H1 (cell line): Measurements from ENCODE around the gene MTHFD1. TPM values are rescaled to one million over a fixed set of nuclear protein-coding genes. Genes with fewer than 3 reads are reported as not detected.

Experiments used
- CTCF ChIA-PET: fragments of 300-600 bp; sonication (Branson Sonifier 250); formaldehyde crosslinking; loops from one replicate; lab custom pipeline; 2021; ENCODE audit not compliant: partially characterized antibody; lab: Charles Lee
- POLR2A ChIA-PET: fragments of 300-600 bp; sonication (Branson Sonifier 250); formaldehyde crosslinking; loops from one replicate; lab custom pipeline; 2021; ENCODE audit warnings: inconsistent platforms; ENCODE audit not compliant: partially characterized antibody; lab: Charles Lee
- DNase-seq, 2 experiments: peaks; one replicate each; pipeline versions ENCODE4 v3.0.0 to v3.0.0-alpha.2; 2010 to 2022; ENCODE audit warnings: low spot score in 2 of 2, low read depth in 1 of 2, mixed read lengths in 1 of 2
- FAIRE-seq: peaks from 2 replicates; lab custom pipeline; 2011; peaks lifted over from hg19 to GRCh38; lab: Jason Lieb, UNC
- H2AFZ ChIP-seq: 2 replicates; pipeline ENCODE4 v1.8.1; 2012; ENCODE audit warnings: low read length, inconsistent platforms
- H2AK5ac ChIP-seq: 2 replicates; pipeline ENCODE4 v1.6.1; 2013; ENCODE audit warnings: low read depth, low read length
- H2BK120ac ChIP-seq: replicated peaks from 2 replicates; pipeline ENCODE3; 2013; ENCODE audit warnings: low read depth, low read length, inconsistent platforms
- H2BK12ac ChIP-seq: 2 replicates; pipeline ENCODE4 v1.6.1; 2013; ENCODE audit warnings: low read depth, low read length
- H2BK15ac ChIP-seq: 2 replicates; pipeline ENCODE4 v1.6.1; 2013; ENCODE audit warnings: low read length
- H2BK20ac ChIP-seq: 2 replicates; pipeline ENCODE4 v1.6.1; 2013; ENCODE audit warnings: low read length
- H2BK5ac ChIP-seq: 2 replicates; pipeline ENCODE4 v1.6.1; 2013; ENCODE audit warnings: low read depth, low read length
- H3K14ac ChIP-seq: 2 replicates; pipeline ENCODE4 v1.6.1; 2013; ENCODE audit warnings: inconsistent platforms; ENCODE audit not compliant: insufficient read length
- H3K18ac ChIP-seq: 2 replicates; pipeline ENCODE4 v1.6.1; 2013; ENCODE audit warnings: low read length; ENCODE audit errors: extremely low read depth
- H3K23ac ChIP-seq: 2 replicates; pipeline ENCODE4 v1.6.1; 2013; ENCODE audit warnings: inconsistent platforms; ENCODE audit not compliant: insufficient read length
- H3K23me2 ChIP-seq: 2 replicates; pipeline ENCODE4 v1.6.1; 2013; ENCODE audit warnings: low read depth, low read length
- H3K27ac ChIP-seq: 2 replicates; pipeline ENCODE4 v1.6.1; 2011; ENCODE audit warnings: low read depth, low read length, inconsistent platforms
- H3K27me3 ChIP-seq, 4 experiments: replicated peaks in 1 of 4; 1 replicate in 1 of 4; 2 replicates in 3 of 4; pipeline versions ENCODE4 v1.6.1 to v1.8.1; 2011 to 2013; ENCODE audit warnings: low read length in 3 of 4, mild to moderate bottlenecking in 3 of 4, inconsistent platforms in 2 of 4, mixed read lengths in 2 of 4, moderate library complexity in 1 of 4; ENCODE audit not compliant: control insufficient read depth in 3 of 4, insufficient read depth in 3 of 4; ENCODE audit errors: extremely low read depth in 1 of 4
- H3K36me3 ChIP-seq, 4 experiments: 2 replicates each; pipeline versions ENCODE4 v1.6.1 to v1.8.1; 2011 to 2013; ENCODE audit warnings: mild to moderate bottlenecking in 4 of 4, low read length in 3 of 4, moderate library complexity in 2 of 4, control low read depth in 1 of 4, inconsistent platforms in 1 of 4; ENCODE audit not compliant: insufficient read depth in 4 of 4, control insufficient read depth in 2 of 4
- H3K4ac ChIP-seq: replicated peaks from 2 replicates; pipeline ENCODE3; 2013; ENCODE audit warnings: low read length, low read depth, mixed read lengths, inconsistent platforms; ENCODE audit not compliant: insufficient read length
- H3K4me1 ChIP-seq, 4 experiments: replicated peaks in 1 of 4; 1 replicate in 1 of 4; 2 replicates in 3 of 4; pipeline versions ENCODE4 v1.6.1 to v1.8.1; 2011 to 2013; ENCODE audit warnings: low read length in 3 of 4, inconsistent platforms in 2 of 4, mixed read lengths in 1 of 4; ENCODE audit not compliant: insufficient read depth in 4 of 4, control insufficient read depth in 3 of 4
- H3K4me2 ChIP-seq, 2 experiments: 2 replicates each; pipeline versions ENCODE4 v1.6.1 to v1.8.1; 2011 to 2013; ENCODE audit warnings: low read depth in 2 of 2, low read length in 2 of 2, control low read depth in 1 of 2, inconsistent platforms in 1 of 2, mild to moderate bottlenecking in 1 of 2; ENCODE audit not compliant: insufficient read depth in 1 of 2
- H3K4me3 ChIP-seq, 4 experiments: fragments of 200-600, 300-600 bp in 1 of 4; sonication (generic), shearing (Covaris generic), sonication (Bioruptor Twin) in 1 of 4; 2 replicates each; pipeline versions ENCODE4 v1.5.1 to v1.8.1; 2011 to 2016; ENCODE audit warnings: low read length in 4 of 4, low read depth in 3 of 4, control low read depth in 2 of 4, inconsistent platforms in 2 of 4, mild to moderate bottlenecking in 2 of 4, mixed read lengths in 1 of 4, moderate library complexity in 1 of 4; ENCODE audit not compliant: insufficient read depth in 2 of 4; ENCODE audit errors: extremely low read depth in 1 of 4
- H3K56ac ChIP-seq: replicated peaks from 2 replicates; pipeline ENCODE3; 2013; ENCODE audit warnings: low read depth, mild to moderate bottlenecking, mixed read lengths, low read length, inconsistent platforms; ENCODE audit not compliant: insufficient read length
- H3K79me1 ChIP-seq: 2 replicates; pipeline ENCODE4 v1.6.1; 2013; ENCODE audit warnings: low read depth, low read length, control low read depth
- H3K79me2 ChIP-seq, 2 experiments: 2 replicates each; pipeline versions ENCODE4 v1.6.1 to v1.8.1; 2012 to 2013; ENCODE audit warnings: low read length in 2 of 2, mild to moderate bottlenecking in 2 of 2, inconsistent platforms in 1 of 2; ENCODE audit not compliant: insufficient read depth in 2 of 2, control insufficient read depth in 1 of 2
- H3K9ac ChIP-seq, 4 experiments: replicated peaks in 1 of 4; 1 replicate in 1 of 4; 2 replicates in 3 of 4; pipeline versions ENCODE4 v1.6.1 to v1.8.1; 2011 to 2013; ENCODE audit warnings: low read depth in 3 of 4, low read length in 3 of 4, control low read depth in 2 of 4, mild to moderate bottlenecking in 2 of 4, moderate library complexity in 2 of 4, inconsistent platforms in 1 of 4; ENCODE audit errors: extremely low read depth in 1 of 4
- H3K9me3 ChIP-seq, 2 experiments: 2 replicates each; pipeline versions ENCODE4 v1.6.1 to v1.8.1; 2012 to 2013; ENCODE audit warnings: mild to moderate bottlenecking in 2 of 2, moderate library complexity in 2 of 2, control low read depth in 1 of 2, inconsistent platforms in 1 of 2, low read depth in 1 of 2, low read length in 1 of 2, mixed read lengths in 1 of 2; ENCODE audit not compliant: insufficient read depth in 2 of 2
- H4K20me1 ChIP-seq, 2 experiments: replicated peaks in 1 of 2; 2 replicates each; pipeline versions ENCODE3 to v1.8.1; 2011 to 2013; ENCODE audit warnings: inconsistent platforms in 2 of 2, low read length in 2 of 2, mild to moderate bottlenecking in 1 of 2; ENCODE audit not compliant: insufficient read depth in 2 of 2, control insufficient read depth in 1 of 2
- H4K5ac ChIP-seq: 2 replicates; pipeline ENCODE4 v1.6.1; 2013; ENCODE audit warnings: low read length, low read depth, mixed read lengths, inconsistent platforms; ENCODE audit not compliant: insufficient read length
- H4K8ac ChIP-seq: 2 replicates; pipeline ENCODE4 v1.8.0; 2013; ENCODE audit warnings: mild to moderate bottlenecking, moderate library complexity, low read length, inconsistent platforms; ENCODE audit not compliant: insufficient read depth; ENCODE audit errors: extremely low read depth
- H4K91ac ChIP-seq: replicated peaks from 2 replicates; pipeline ENCODE3; 2013; ENCODE audit warnings: low read length, mixed read lengths, inconsistent platforms; ENCODE audit not compliant: insufficient read length
- ASH2L ChIP-seq: fragments of 200-600, 300-600 bp; sonication (generic); IDR thresholded peaks from one replicate; pipeline ENCODE4 v1.7.1; 2017; ENCODE audit warnings: low read length
- BACH1 ChIP-seq: IDR thresholded peaks from 2 replicates; pipeline ENCODE4 v1.6.1; 2012; ENCODE audit warnings: low read length, improper control_type of control experiment
- CBX5 ChIP-seq: fragments of 300-800, 300-1000 bp; sonication (generic); IDR thresholded peaks from 2 replicates; pipeline ENCODE4 v1.7.1; 2016; ENCODE audit warnings: antibody characterized with exemption, low read length, low read depth
- CBX8 ChIP-seq: fragments of 300-800, 300-1000 bp; sonication (generic); IDR thresholded peaks from 2 replicates; pipeline ENCODE4 v1.7.1; 2016; ENCODE audit warnings: low read depth, low read length, borderline replicate concordance
- CTCF ChIP-seq, 3 experiments: IDR thresholded peaks; 1 replicate in 2 of 3; 2 replicates in 1 of 3; pipeline versions ENCODE4 v1.5.1 to v1.6.1; 2011; ENCODE audit warnings: low read length in 3 of 3, mild to moderate bottlenecking in 3 of 3, inconsistent platforms in 2 of 3, low read depth in 1 of 3, moderate library complexity in 1 of 3; ENCODE audit not compliant: insufficient read depth in 1 of 3; ENCODE audit errors: control extremely low read depth in 1 of 3
- GTF2F1 ChIP-seq: IDR thresholded peaks from 2 replicates; pipeline ENCODE4 v1.6.1; 2012; ENCODE audit warnings: low read depth, low read length, improper control_type of control experiment, borderline replicate concordance
- KDM5A ChIP-seq: fragments of 200-600 bp; IDR thresholded peaks from 2 replicates; pipeline ENCODE4 v1.7.1; 2012; ENCODE audit warnings: mild to moderate bottlenecking, low read length, inconsistent platforms, mixed read lengths
- MAX ChIP-seq: IDR thresholded peaks from 2 replicates; pipeline ENCODE4 v1.6.1; 2012; ENCODE audit warnings: inconsistent platforms
- RXRA ChIP-seq: IDR thresholded peaks from 2 replicates; pipeline ENCODE4 v1.6.1; 2011; ENCODE audit warnings: low read depth, mild to moderate bottlenecking, low read length, moderate library complexity; ENCODE audit not compliant: insufficient read depth
- SP2 ChIP-seq: IDR thresholded peaks from 2 replicates; pipeline ENCODE4 v1.6.1; 2012; ENCODE audit warnings: mild to moderate bottlenecking, low read length, inconsistent platforms
- SP4 ChIP-seq: IDR thresholded peaks from 2 replicates; pipeline ENCODE4 v1.6.1; 2012; ENCODE audit warnings: low read length, inconsistent platforms
- TAF1 ChIP-seq: IDR thresholded peaks from 2 replicates; pipeline ENCODE4 v1.6.1; 2011; ENCODE audit warnings: mild to moderate bottlenecking, low read depth, low read length
- TEAD4 ChIP-seq: IDR thresholded peaks from 2 replicates; pipeline ENCODE4 v1.6.1; 2012; ENCODE audit warnings: low read depth, low read length, inconsistent platforms, mixed read lengths
- WGBS, 2 experiments: shearing (Covaris generic) in 1 of 2; methylation state at CpG; one replicate each; pipeline versions ENCODE4 v1.1.6 to v1.1.7; 2013 to 2015; ENCODE audit warnings: low lambda C conversion rate in 2 of 2, mixed read lengths in 2 of 2, inconsistent platforms in 1 of 2, low coverage in 1 of 2, missing lambda C conversion rate in 1 of 2; ENCODE audit not compliant: insufficient replicate concordance in 2 of 2, insufficient coverage in 1 of 2, insufficient read length in 1 of 2; ENCODE audit errors: extremely low coverage in 1 of 2, missing lambda C conversion rate in 1 of 2; 5-methylcytosine and 5-hydroxymethylcytosine counted together
- polyA plus RNA-seq, 7 experiments: library from polyadenylated mRNA; depleted of rRNA in 3 of 7; stranded (reverse) in 5 of 7; unstranded in 2 of 7; fragments of >200 nt in 5 of 7; fragments of 200-250 nt in 2 of 7; gene quantifications; 1 replicate in 5 of 7; 2 replicates in 1 of 7; 4 replicates in 1 of 7; pipeline versions ENCODE4 v1.2.1 to v1.2.3, GENCODE V29; 2011 to 2013; ENCODE audit warnings: missing spikeins in 2 of 7, mixed read lengths in 2 of 7
- total RNA-seq: library from RNA; stranded (reverse); fragmentation: NEBNext Ultra II Directional; extraction: Animal tissue kit (Norgen Biotek cat#: 25700); gene quantifications from 2 replicates; pipeline ENCODE4 v1.2.1, GENCODE V29; 2021

The MTHFD1 gene
- total and polyA plus RNA-seq, 2 of the 8 experiments (the other 6 are each of a cell fraction or from before 2014, with no cell fraction given), result 79.7 to 332 TPM

GRCh38 chr14:64369201-64369600 is 19.0 kb upstream of the MTHFD1 start:
- Histone ChIP-seq H3K14ac (no peak overlapping the region), H3K36me3 (no peaks in the 10 kb centered on the region), H2BK120ac (no peak overlapping the region), H3K4me2 (no peak overlapping the region), H2BK5ac (no peak overlapping the region), H3K4ac (no peak overlapping the region), H3K23me2 (no peaks in the 10 kb centered on the region), H3K9me3 (no peaks in the 10 kb centered on the region), H3K18ac (no peak overlapping the region), H2AFZ (no peak overlapping the region), H4K8ac (no peak overlapping the region), H3K27ac (no peak overlapping the region), H2BK20ac (no peak overlapping the region), H4K91ac (no peak overlapping the region), H3K4me1 (no peaks in the 10 kb centered on the region), H4K5ac (no peak overlapping the region), H2AK5ac (no peak overlapping the region), H3K23ac (no peak overlapping the region), H3K9ac (no peak overlapping the region), H2BK12ac (no peak overlapping the region), H3K27me3 (no peaks in the 10 kb centered on the region), H2BK15ac (no peak overlapping the region), H3K79me1 (no peaks in the 10 kb centered on the region), H3K4me3 (no peak overlapping the region), H4K20me1 (no peaks in the 10 kb centered on the region), H3K79me2 (no peaks in the 10 kb centered on the region), H3K56ac (no peak overlapping the region)
- 87% methylated on average over 2 of the region's 2 CpGs; no CpG with 5 or more reads in 1 of the 2 experiments for WGBS, 2 experiments
- no peak for DNase-seq
- ChIA-PET CTCF (interaction anchor here (0.6 to 1.2 kb wide), 4 partner anchors 12 to 108 kb away, joined by 3 to 5 read pairs (median 3); no protein-coding TSS in a partner anchor), POLR2A (interaction anchor here (4.9 kb wide), 1 partner anchor 18 kb away, joined by 19 read pairs; the partner anchor contains the start of gene MTHFD1)
- FAIRE-seq, result no peak
- TF ChIP-seq KDM5A, result no peak
- no peak for TF ChIP-seq MAX
- TF ChIP-seq CTCF (IDR thresholded peaks at IDR 0.05; ENCODE audit: control extremely low read depth in 1 of 3, insufficient read depth in 1 of 3, low read depth in 1 of 3, low read length in 3 of 3), result no peak
- no peak for TF ChIP-seq ASH2L
- no peak for TF ChIP-seq RXRA
- TF ChIP-seq BACH1, result no peak
- no peak for TF ChIP-seq SP2
- no peak for TF ChIP-seq CBX8
- no peak for TF ChIP-seq GTF2F1
- TF ChIP-seq TAF1, result no peak
- no peak for TF ChIP-seq TEAD4
- no peak for TF ChIP-seq SP4
- TF ChIP-seq CBX5, result no peak
